Uterus (tissue), 2 donors: Measurements from ENCODE around the gene ABHD16B.

Experiments used
- POLR2A ChIP-seq, 2 donors: fragments of 450-650 bp; IDR thresholded peaks; one replicate each; pipeline ENCODE4 v1.6.1; 2016; ENCODE audit warnings: antibody characterized with exemption in 2 of 2, mild to moderate bottlenecking in 1 of 2, moderate library complexity in 1 of 2
- TF ChIP-seq, protein P1 (sequence below), 4 experiments: fragments of 200-600 bp in 2 of 4; fragments of 450-650 bp in 2 of 4; sonication (generic) in 2 of 4; IDR thresholded peaks; one replicate each; pipeline ENCODE4 v1.5.1; 2016 to 2019; ENCODE audit warnings: antibody characterized with exemption in 4 of 4, mild to moderate bottlenecking in 2 of 4, moderate library complexity in 1 of 4

GRCh38 chr20:63882257-63883200, 21.2 kb downstream of the ABHD16B start:
- TF ChIP-seq, protein P1, sequence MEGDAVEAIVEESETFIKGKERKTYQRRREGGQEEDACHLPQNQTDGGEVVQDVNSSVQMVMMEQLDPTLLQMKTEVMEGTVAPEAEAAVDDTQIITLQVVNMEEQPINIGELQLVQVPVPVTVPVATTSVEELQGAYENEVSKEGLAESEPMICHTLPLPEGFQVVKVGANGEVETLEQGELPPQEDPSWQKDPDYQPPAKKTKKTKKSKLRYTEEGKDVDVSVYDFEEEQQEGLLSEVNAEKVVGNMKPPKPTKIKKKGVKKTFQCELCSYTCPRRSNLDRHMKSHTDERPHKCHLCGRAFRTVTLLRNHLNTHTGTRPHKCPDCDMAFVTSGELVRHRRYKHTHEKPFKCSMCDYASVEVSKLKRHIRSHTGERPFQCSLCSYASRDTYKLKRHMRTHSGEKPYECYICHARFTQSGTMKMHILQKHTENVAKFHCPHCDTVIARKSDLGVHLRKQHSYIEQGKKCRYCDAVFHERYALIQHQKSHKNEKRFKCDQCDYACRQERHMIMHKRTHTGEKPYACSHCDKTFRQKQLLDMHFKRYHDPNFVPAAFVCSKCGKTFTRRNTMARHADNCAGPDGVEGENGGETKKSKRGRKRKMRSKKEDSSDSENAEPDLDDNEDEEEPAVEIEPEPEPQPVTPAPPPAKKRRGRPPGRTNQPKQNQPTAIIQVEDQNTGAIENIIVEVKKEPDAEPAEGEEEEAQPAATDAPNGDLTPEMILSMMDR (IDR thresholded peaks at IDR 0.05), result no peak
- no peak for TF ChIP-seq POLR2A (IDR thresholded peaks at IDR 0.05)
